HG02571 (cell line): ENCODE data around the gene TRPM5.

ENCODE experiments used
- ATAC-seq: cut with Tn5 transposase; IDR thresholded peaks from one replicate; pipeline ENCODE4 v1.9.1; 2021; ENCODE audit warnings: mild to moderate bottlenecking, moderate library complexity; ENCODE audit not compliant: unreplicated experiment

TRPM5 gene

DNA sequence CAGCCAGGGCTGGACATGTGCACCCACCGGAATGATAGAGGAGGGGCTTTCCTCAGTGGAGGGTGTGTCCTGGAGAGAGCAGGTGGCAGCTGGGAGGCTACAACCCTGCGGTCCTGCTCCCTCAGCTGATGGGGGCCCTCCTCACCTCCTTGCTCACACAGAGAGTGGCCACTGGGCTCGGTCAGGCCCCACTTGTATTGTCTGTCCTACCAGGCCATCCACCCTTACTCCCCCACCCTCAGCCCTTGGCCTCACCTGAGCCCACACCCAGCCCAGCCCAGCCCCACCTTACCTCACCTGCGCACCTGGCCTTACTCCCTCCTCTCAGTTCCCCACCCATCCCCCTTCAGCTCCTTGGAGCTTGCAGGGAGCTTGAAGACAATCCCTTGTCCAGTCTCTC, 3.1 kb downstream of the TRPM5 start:
- no peak for ATAC-seq

GRCh38 chr11:2440646-2441045, 3.7 kb downstream of the TRPM5 start:
- ATAC-seq, result no peak

GRCh38 chr11:2439820-2440219, 4.5 kb downstream of the TRPM5 start:
- no peak for ATAC-seq

- ATAC-seq, result no peak
Measured at GRCh38 chr11:2437516-2437915, 6.8 kb downstream of the TRPM5 start.

DNA sequence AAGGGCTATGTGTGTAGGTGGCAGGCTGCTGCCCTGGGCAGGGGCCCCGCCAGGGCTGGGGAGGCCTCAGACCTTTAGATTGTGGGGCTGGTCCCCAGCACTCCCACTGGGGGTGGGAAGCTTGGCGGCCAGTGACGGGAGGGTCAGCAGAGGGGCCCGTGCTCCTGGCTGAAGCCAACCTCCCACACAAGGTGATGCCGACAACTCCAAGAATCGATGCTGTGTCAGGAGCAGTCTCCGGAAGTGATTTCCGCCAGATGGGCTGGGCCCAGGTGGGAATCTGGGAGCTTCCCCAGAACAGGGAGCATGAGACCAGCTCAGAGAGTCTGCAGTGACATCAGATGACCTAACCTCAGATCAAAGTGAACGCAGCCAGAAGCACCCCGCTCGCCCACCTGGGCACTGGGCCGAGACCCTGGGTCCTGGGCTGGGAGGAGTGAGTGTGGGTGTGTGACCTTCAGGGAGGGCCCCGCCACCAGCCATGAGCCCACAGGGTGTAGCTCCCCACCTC, 7.7 kb downstream of the TRPM5 start:
- ATAC-seq, result no peak

- no peak for ATAC-seq
Measured at GRCh38 chr11:2436013-2436520, 8.2 kb downstream of the TRPM5 start.

DNA sequence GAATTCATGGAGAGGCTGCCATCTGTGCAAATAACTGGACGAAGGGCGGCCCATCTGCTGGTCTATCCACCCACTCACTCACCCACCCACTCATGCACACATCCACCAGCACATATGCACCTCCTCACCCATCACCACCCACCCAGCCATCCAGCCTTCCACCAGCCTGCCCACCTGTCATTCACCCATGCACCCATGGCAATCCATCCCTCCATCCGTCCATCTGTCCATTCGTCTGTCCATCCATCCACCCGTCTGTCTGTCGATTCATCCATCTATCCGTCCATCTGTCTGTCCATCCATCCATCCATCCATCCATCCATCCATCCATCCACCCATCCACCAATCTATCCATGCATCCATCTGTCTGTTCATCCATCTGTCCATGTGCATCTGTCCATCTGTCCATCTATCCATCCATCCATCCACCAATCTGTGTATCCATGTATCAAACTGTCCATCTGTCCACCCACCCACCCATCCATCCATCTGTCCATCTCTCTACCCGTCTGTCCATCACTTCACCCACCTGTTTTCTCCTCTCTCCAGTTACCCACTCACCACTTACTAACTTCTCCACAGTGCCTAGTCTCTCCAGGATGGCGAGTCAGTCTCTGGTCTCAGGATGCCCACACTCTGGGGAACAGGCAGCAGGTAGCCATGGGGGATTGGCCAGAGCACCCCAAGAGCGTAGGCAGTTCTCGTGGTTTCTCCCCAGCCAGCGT, 8.9 kb downstream of the TRPM5 start:
- ATAC-seq, result no peak

GRCh38 chr11:2434506-2435255, 9.6 kb downstream of the TRPM5 start:
- no peak for ATAC-seq

DNA sequence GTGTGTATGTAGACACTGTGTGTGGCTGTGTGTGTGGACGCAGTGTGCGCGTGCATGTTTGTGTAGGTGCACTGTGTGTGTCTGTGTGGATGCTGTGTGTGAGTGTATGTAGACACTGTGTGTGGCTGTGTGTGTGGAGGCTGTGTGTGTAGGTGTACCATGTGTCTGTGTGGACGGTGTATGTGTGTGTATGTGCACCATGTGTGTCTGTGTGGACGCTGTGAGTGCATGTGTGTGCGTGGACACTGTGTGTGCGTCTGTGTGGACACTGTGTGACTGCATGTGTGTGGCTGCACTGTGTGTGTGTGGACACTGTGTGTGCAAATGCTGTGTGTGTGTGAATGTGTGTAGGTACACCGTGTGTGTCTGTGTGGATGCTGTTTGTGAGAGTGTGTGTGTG, 10.3 kb downstream of the TRPM5 start:
- no peak for ATAC-seq

GRCh38 chr11:2433106-2433925, 11.0 kb downstream of the TRPM5 start:
- ATAC-seq, result no peak

DNA sequence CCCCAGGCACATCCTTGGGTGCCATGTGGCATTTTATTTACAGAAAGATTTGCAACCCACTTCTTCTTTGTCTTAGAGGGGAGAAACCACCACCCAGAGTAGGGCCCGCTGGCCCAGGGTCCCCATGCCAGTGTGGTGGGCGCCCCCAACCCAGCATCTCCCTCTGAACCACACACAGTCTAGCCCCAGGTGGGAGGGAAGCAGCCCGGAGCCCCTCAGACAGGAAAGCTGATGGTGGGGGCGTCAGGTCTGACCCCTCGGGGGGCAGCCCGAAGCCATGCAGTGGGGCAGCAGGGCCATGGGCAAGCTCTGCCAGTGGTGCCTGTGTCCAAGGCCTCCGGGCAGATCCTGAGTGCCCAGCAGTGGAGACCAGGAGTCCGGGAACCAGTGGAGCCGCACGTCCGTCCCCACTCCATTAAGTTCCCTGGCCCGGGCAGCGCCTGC, 11.7 kb downstream of the TRPM5 start:
- no peak for ATAC-seq

DNA sequence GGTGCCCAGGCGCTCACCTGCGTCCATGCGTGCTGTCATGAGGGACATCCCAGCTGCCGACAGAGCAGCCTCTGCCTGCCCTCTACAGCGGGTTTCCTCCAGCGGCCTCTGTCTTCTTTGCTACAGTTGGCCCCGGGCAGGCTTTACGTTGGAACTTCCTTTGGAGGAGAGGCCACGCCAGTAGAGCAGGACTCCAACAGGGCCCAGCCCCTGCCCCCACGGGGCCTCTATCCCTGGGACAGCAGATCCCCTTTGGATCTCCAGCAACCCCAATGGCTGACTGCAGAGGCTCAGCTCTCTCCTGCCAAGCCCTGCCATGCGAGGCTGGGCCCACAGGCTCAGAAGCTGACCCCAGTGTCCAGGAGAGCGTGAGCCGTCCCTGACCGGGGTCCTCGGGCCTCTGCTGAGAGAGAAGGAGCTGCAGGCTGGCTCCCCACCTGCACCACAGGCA, 12.1 kb downstream of the TRPM5 start:
- ATAC-seq, result no peak

- no peak for ATAC-seq
Measured at GRCh38 chr11:2431395-2431794, 12.9 kb downstream of the TRPM5 start.

GRCh38 chr11:2428322-2428795, 16.0 kb downstream of the TRPM5 start:
- no peak for ATAC-seq

DNA sequence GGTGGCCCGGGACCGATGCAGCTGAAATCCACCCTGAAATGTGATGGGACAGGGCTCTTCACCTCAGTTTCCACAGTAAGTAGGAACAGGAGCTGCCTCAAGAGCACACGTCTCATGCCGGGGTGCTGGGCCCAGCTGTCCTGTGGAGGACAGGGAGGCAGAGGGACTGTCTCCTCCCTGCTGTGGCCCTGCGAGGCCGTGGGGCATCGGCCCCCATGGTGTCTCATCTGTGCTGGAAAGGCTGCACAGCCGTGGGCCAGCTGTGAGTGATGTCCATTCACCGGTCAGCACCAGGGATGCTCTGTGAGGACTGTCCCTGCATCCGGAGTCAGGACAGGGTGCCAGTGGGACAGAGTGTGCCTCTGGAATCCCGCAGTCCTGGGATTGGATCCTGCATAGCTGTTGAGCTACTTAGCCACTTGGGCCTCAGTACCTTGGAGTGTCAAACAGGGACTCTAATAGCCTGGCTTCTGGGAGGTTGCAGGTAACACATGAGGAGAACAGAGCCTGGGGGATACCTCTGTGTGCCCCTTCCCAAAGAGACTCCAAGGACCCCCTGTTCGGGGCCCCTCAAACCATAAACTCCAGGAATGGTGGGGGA, 16.5 kb downstream of the TRPM5 start:
- no peak for ATAC-seq

- no peak for ATAC-seq
Measured at GRCh38 chr11:2426826-2427521, 17.3 kb downstream of the TRPM5 start.

DNA sequence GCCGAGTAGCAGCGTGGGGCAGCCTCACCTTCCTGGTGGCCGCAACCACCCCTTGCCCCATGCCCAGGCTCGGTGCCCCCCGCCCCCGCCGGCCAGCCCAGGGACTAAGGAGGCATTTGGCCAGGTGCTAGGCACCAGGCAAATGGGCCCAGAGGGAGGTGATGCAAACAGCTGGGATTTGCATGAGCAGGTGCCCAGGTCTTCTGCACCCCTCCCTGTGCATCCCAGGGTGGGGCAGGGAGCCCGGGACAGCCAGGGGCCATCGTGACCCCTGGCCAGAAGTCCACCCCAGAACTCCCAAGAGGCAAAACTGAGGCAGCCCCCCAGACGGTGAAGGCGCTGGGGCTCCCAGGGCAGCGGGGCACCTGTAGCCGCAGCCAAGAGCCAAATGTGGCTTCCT, 18.1 kb downstream of the TRPM5 start:
- no peak for ATAC-seq

GRCh38 chr11:2425506-2425905, 18.8 kb downstream of the TRPM5 start:
- ATAC-seq, result no peak

DNA sequence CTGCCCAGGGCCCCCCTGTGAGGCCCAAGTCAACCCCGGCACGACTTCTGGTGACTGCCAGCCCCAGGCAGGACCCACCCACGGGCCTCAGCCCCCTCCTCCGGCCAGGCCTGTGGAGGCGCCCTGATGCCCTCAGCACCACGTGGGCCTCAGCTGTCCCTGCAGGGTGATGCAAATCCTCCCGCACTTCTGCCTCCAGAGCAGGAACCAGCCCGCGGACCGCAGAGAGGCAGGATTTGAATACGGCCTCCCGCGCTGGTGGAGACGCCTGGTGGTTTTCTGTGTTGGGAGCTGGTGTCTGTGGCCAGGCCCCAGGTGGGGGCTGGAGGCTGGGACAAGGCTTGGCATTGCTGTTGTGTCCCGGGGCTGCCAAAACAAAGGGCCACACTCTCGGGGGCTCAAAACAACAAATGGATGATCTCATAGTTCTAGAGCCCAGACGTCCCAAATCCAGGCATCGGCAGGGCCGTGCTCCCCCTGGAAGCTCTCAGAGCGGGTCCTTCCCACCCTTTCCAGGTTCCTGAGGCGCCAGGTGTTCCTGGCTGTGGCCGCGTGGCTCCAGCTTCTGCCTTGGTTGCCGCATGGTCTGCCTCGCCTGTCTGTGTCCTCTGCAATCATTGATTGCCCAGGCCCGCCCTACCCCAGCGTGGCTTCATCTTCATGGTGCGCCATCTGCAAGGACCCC, 19.4 kb downstream of the TRPM5 start:
- ATAC-seq, result no peak
